GM18870 (cell line): Measurements from ENCODE around the gene SEC16A.

Experiments
- ATAC-seq: cut with Tn5 transposase; IDR thresholded peaks from one replicate; pipeline ENCODE4 v1.9.1; 2021; ENCODE audit warnings: moderate library complexity; ENCODE audit not compliant: unreplicated experiment

Gene SEC16A

GRCh38 chr9:136402067-136402466, 80.8 kb downstream of the SEC16A start:
- no peak for ATAC-seq

DNA sequence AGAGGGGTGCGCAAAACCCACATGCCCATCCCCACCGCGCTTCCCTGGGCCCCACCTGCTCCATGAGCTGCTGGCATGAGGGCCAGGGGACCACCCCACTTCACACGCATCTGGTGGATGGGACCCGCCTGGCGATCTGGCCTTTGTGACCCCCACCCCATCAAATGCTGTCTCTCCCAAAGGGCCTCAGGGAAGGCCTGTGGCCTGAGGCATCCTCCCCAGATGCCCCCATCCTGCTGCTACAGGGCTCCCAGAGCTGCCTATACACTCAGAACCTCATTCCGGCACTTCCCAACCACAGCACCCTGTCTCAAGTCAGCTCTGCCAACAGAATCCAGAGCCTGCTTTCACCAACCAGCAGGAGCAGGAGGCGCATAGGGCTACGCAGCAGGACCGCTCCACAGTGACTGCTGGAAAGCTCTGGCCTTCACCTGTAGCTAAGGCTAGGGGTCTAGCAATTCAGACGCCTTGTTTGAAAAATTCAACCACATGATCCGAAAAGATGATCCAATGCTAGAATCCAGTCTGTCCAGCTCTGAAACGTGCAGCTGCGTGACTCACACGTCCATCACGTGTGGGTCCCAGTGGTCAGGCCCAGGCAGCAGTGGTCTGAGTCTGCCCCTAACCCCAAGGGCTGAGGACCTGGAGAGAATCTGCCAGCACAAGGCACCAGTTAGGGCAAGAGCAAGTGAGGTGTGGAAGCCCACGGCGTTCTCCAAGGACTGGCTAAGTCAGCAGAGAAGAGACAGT, 81.5 kb downstream of the SEC16A start:
- ATAC-seq: no peak

DNA sequence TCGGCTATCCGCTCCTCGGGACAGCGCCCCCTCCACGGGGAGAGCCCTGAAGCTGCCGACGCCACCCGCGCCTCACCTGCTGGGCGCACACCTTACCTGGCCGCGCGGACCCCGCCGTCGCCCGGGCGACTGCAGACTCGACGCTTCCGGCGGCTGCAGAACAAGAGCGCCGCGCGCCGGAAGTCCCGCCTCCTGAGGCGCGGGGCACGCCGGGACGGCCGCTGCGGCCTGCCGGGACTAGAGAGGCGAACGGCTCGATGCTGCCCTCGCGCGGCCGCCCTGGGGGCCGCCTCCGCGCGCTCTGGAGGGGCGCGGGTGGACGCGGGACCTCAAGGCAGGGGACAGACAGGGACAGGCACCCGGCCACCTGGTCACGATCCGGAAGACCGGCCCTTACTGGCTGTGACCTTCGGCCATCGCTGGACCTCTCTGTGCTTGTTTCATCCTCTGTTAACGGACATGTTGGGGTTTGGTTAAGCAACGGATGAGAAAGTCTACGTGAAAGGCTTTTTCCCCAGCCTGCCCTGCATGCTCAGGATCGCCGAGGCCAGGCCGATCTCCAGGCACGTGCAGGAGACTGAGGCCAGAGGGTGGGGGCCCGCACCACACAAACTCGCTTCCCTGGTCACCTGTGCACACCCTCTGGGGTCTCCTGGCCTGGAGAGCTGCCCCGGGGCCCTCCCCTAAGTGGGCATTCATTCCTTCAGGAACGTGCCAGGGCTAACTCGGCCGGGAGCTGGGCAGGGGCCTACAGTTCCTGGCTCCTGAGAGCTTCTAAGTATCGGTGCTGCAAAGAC, 82.6 kb downstream of the SEC16A start, which contains the start of gene SNAPC4:
Gene SNAPC4 (minus strand): TSS at position 133 of the 797 bp plus-strand sequence. CDS start 1,742 bp downstream, outside the sequence.
- ATAC-seq: no peak

- ATAC-seq: no peak
These were observed 83.4 kb downstream of the SEC16A start for GRCh38 chr9:136399176-136400037.

DNA sequence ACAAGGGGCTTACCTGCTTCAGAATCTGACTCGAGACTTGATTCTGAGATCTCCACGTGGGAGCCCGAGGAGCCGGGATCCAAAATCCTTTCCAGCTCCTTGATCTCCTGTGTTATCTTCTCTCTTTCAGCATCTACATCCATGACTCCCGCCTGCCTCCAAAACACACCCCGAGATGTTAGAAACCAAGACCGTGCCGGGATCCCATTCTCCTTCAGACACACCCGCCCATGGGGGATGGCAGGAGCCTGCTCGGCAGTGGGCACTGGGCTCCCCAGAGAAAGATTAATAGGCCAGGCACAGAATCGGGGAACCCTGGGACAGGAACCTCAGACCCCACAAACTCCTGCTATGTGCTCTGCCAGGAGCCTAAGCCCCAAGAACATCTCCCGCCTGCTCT, 84.6 kb downstream of the SEC16A start:
- ATAC-seq: no peak

- no peak for ATAC-seq
These were observed 85.2 kb downstream of the SEC16A start for GRCh38 chr9:136397643-136398042.

DNA sequence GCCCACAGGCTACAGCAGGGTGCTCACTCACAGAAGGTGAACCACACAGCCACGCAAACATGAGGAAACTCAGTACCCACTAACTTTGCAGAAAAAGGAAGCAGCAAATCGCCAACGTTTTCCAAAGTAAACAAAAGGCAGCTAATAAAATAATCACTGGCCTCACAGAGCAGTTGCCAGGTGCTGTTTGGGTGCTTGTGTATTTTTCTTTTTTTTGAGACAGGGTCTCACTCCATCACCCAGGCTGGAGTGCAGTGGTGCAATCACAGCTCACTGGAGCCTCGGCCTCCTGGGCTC, 86.7 kb downstream of the SEC16A start:
- no peak for ATAC-seq

- ATAC-seq: no peak
These were observed 87.3 kb downstream of the SEC16A start for GRCh38 chr9:136395345-136396218.

GRCh38 chr9:136395020-136395340, 87.9 kb downstream of the SEC16A start:
- ATAC-seq: no peak

DNA sequence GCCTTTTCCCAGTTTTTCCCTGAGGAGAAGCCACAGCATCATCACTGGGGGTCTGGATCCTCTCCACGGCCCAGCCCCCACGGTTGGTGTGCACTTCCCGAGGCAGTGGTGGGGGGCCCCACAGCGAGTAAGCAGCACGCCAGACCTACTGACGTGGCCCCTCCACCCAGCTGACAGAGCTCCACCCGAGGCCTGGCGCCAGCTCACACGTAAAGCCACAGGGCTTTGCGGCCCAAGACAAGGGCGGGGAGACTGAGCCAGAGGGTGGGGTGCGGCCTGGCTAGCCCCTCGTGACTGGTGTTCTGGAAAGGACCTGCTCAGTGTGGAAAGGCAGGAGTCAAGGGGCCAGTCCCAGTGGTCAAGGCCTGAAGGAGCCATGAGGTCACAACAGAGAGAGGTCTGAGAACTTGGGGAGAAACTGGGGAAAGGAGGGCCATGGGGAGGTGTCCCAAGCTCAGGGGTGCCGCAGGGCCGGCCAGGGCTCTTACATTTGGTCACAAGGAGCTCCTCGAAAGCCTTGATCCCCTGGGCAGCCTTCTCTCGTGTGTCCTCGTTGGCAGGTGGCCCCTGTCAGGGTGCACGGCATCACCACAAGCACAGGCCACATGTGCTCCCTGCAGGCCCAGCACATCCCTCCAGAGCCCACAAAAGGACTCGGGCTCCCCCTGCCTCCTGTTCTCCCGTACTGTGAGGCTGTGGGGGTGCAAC, 88.4 kb downstream of the SEC16A start:
- no peak for ATAC-seq

DNA sequence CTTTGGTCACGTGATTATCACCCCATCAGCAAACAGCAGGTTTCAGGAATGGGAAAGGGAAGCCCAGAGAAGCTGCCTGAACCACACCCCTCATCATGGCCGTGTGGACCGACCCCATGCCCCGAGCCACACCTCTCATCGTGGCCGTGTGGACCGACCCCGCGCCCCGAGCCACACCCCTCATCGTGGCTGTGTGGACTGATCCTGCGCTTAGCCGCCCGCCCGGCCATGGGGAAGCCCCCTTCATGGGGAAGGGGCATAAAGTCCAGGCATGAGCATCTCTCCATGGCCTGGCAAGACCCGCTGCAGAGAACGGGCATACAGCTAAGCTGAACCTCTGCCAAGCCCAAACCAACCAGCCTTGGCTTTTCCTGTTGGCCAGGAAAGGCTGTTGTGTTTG, 89.3 kb downstream of the SEC16A start:
- no peak for ATAC-seq

- no peak for ATAC-seq
These were observed 90.0 kb downstream of the SEC16A start for GRCh38 chr9:136392538-136393449.

GRCh38 chr9:136391737-136392537, 90.9 kb downstream of the SEC16A start:
- no peak for ATAC-seq
